Epithelial cell of esophagus (primary cell): Measurements from ENCODE around the gene ESR1.
A peak's percentile ranks its signal among the peaks of the same experiment; 100 is the strongest.

Experiments
- DNase-seq: peaks from one replicate; pipeline ENCODE4 v3.0.0; 2010; ENCODE audit warnings: low read depth
- H3K4me3 ChIP-seq: 2 replicates; pipeline ENCODE4 v1.5.1; 2011; ENCODE audit warnings: mild to moderate bottlenecking, low read length, control low read depth
- CTCF ChIP-seq: IDR thresholded peaks from 2 replicates; pipeline ENCODE4 v1.5.1; 2011; ENCODE audit warnings: low read depth, mild to moderate bottlenecking, low read length, control low read depth, inconsistent platforms; ENCODE audit not compliant: insufficient read depth; ENCODE audit errors: missing control alignments

ESR1 gene

GRCh38 chr6:151765444-151765886 lies 42.0 kb upstream of the ESR1 start:
- DNase-seq: peak; percentile 86
- no peak overlapping the region for H3K4me3 ChIP-seq
- TF ChIP-seq CTCF: peak; percentile 80

GRCh38 chr6:151772446-151772845 lies 35.0 kb upstream of the ESR1 start:
- no peak overlapping the region for H3K4me3 ChIP-seq
- no peak for TF ChIP-seq CTCF
- DNase-seq: no peak

DNA sequence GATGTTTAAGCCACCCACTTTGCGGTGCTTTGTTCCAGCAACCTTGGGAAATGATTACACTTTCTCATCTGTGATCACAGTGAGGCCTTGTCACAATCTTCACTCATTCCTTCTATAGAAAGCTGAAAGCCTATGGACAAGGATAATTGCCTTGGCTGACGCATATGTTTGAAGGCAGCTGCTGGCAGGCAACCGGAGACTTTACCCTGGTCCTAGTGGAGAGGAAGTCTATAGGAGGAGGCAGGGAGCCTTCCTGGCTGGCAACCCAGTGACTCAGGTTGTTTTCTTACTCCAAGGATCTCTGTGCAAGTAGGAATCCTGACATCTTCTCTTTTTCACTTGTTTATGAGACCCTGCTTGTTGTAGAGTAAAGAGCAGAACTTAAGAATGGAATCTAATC lies 34.1 kb upstream of the ESR1 start:
- no peak for TF ChIP-seq CTCF
- no peak overlapping the region for H3K4me3 ChIP-seq
- DNase-seq: peak; percentile 33

GRCh38 chr6:151782560-151782959 lies 24.9 kb upstream of the ESR1 start:
- H3K4me3 ChIP-seq: no peak overlapping the region
- DNase-seq: no peak
- no peak for TF ChIP-seq CTCF

DNA sequence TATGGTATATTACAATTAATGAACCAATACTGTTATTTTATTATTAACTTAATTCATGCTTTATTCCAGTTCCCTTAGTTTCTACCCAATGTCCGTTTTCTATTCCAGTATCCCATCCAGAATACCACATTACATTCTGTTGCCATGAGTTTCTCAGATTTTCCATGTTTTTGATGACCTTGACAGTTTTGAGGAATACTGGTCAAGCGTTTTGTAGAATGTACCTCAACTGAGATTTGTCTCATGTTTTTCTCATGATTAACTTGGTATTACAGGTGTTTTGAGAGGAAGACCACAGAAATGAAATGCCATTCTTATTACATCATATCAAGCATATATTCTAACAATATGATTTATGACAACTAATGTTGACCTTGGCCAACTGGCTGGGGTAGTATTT lies 23.8 kb upstream of the ESR1 start:
- H3K4me3 ChIP-seq: no peak overlapping the region
- DNase-seq: no peak
- TF ChIP-seq CTCF: no peak

DNA sequence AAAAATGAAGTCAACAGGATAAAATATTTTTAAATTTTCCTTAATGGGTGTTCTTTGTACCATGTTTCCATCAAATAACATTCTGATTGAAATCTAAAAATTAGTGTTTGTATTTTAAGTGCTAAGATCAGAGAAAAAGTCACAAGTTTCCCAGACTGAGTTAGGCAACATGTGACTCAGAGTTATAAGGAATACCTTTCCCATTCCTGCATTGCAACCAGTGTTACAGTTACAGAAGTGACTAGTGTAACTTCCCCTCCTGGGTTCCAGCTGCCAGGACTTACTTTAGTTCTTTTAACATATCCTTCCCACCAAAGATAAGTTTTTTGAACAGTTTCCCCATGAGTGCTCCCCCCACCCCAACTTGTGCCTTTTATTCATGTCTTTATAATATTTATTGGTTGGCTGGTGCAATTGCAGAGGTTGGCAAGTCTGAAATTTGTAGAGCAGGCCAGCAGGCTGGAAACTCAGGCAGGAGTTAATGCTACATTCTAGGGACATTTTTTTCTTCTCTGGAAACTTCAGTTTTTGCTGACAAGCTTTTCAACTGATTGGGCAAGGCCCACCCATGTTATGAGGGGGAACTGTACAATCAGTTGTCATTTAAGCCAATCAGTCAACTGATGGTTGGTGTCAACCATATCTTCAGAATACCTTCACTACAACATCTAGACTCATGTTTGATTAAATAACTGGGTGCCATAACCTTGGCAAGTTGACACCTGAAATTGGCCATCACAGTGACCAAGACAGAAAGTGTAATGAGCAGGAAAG lies 22.9 kb upstream of the ESR1 start:
- H3K4me3 ChIP-seq: no peak overlapping the region
- no peak for TF ChIP-seq CTCF
- DNase-seq: peak; percentile 81
